H1 (cell line): ENCODE data around the gene UROS. TPM values are rescaled to one million over a fixed set of nuclear protein-coding genes. Genes with fewer than 3 reads are reported as not detected.

Source experiments
- CTCF ChIA-PET: fragments of 300-600 bp; sonication (Branson Sonifier 250); formaldehyde crosslinking; loops from one replicate; lab custom pipeline; 2021; ENCODE audit not compliant: partially characterized antibody; lab: Charles Lee
- POLR2A ChIA-PET: fragments of 300-600 bp; sonication (Branson Sonifier 250); formaldehyde crosslinking; loops from one replicate; lab custom pipeline; 2021; ENCODE audit warnings: inconsistent platforms; ENCODE audit not compliant: partially characterized antibody; lab: Charles Lee
- DNase-seq, 2 experiments: peaks; one replicate each; pipeline versions ENCODE4 v3.0.0 to v3.0.0-alpha.2; 2010 to 2022; ENCODE audit warnings: low spot score in 2 of 2, low read depth in 1 of 2, mixed read lengths in 1 of 2
- FAIRE-seq: peaks from 2 replicates; lab custom pipeline; 2011; peaks lifted over from hg19 to GRCh38; lab: Jason Lieb, UNC
- H2AFZ ChIP-seq: 2 replicates; pipeline ENCODE4 v1.8.1; 2012; ENCODE audit warnings: low read length, inconsistent platforms
- H2AK5ac ChIP-seq: 2 replicates; pipeline ENCODE4 v1.6.1; 2013; ENCODE audit warnings: low read depth, low read length
- H2BK120ac ChIP-seq: replicated peaks from 2 replicates; pipeline ENCODE3; 2013; ENCODE audit warnings: low read depth, low read length, inconsistent platforms
- H2BK12ac ChIP-seq: 2 replicates; pipeline ENCODE4 v1.6.1; 2013; ENCODE audit warnings: low read depth, low read length
- H2BK15ac ChIP-seq: 2 replicates; pipeline ENCODE4 v1.6.1; 2013; ENCODE audit warnings: low read length
- H2BK20ac ChIP-seq: 2 replicates; pipeline ENCODE4 v1.6.1; 2013; ENCODE audit warnings: low read length
- H2BK5ac ChIP-seq: 2 replicates; pipeline ENCODE4 v1.6.1; 2013; ENCODE audit warnings: low read depth, low read length
- H3K14ac ChIP-seq: 2 replicates; pipeline ENCODE4 v1.6.1; 2013; ENCODE audit warnings: inconsistent platforms; ENCODE audit not compliant: insufficient read length
- H3K18ac ChIP-seq: 2 replicates; pipeline ENCODE4 v1.6.1; 2013; ENCODE audit warnings: low read length; ENCODE audit errors: extremely low read depth
- H3K23ac ChIP-seq: 2 replicates; pipeline ENCODE4 v1.6.1; 2013; ENCODE audit warnings: inconsistent platforms; ENCODE audit not compliant: insufficient read length
- H3K23me2 ChIP-seq: 2 replicates; pipeline ENCODE4 v1.6.1; 2013; ENCODE audit warnings: low read depth, low read length
- H3K27ac ChIP-seq: 2 replicates; pipeline ENCODE4 v1.6.1; 2011; ENCODE audit warnings: low read depth, low read length, inconsistent platforms
- H3K27me3 ChIP-seq, 4 experiments: replicated peaks in 1 of 4; 1 replicate in 1 of 4; 2 replicates in 3 of 4; pipeline versions ENCODE4 v1.6.1 to v1.8.1; 2011 to 2013; ENCODE audit warnings: low read length in 3 of 4, mild to moderate bottlenecking in 3 of 4, inconsistent platforms in 2 of 4, mixed read lengths in 2 of 4, moderate library complexity in 1 of 4; ENCODE audit not compliant: control insufficient read depth in 3 of 4, insufficient read depth in 3 of 4; ENCODE audit errors: extremely low read depth in 1 of 4
- H3K36me3 ChIP-seq, 4 experiments: 2 replicates each; pipeline versions ENCODE4 v1.6.1 to v1.8.1; 2011 to 2013; ENCODE audit warnings: mild to moderate bottlenecking in 4 of 4, low read length in 3 of 4, moderate library complexity in 2 of 4, control low read depth in 1 of 4, inconsistent platforms in 1 of 4; ENCODE audit not compliant: insufficient read depth in 4 of 4, control insufficient read depth in 2 of 4
- H3K4ac ChIP-seq: replicated peaks from 2 replicates; pipeline ENCODE3; 2013; ENCODE audit warnings: low read length, low read depth, mixed read lengths, inconsistent platforms; ENCODE audit not compliant: insufficient read length
- H3K4me1 ChIP-seq, 4 experiments: replicated peaks in 1 of 4; 1 replicate in 1 of 4; 2 replicates in 3 of 4; pipeline versions ENCODE4 v1.6.1 to v1.8.1; 2011 to 2013; ENCODE audit warnings: low read length in 3 of 4, inconsistent platforms in 2 of 4, mixed read lengths in 1 of 4; ENCODE audit not compliant: insufficient read depth in 4 of 4, control insufficient read depth in 3 of 4
- H3K4me2 ChIP-seq, 2 experiments: 2 replicates each; pipeline versions ENCODE4 v1.6.1 to v1.8.1; 2011 to 2013; ENCODE audit warnings: low read depth in 2 of 2, low read length in 2 of 2, control low read depth in 1 of 2, inconsistent platforms in 1 of 2, mild to moderate bottlenecking in 1 of 2; ENCODE audit not compliant: insufficient read depth in 1 of 2
- H3K4me3 ChIP-seq, 4 experiments: fragments of 200-600, 300-600 bp in 1 of 4; sonication (generic), shearing (Covaris generic), sonication (Bioruptor Twin) in 1 of 4; 2 replicates each; pipeline versions ENCODE4 v1.5.1 to v1.8.1; 2011 to 2016; ENCODE audit warnings: low read length in 4 of 4, low read depth in 3 of 4, control low read depth in 2 of 4, inconsistent platforms in 2 of 4, mild to moderate bottlenecking in 2 of 4, mixed read lengths in 1 of 4, moderate library complexity in 1 of 4; ENCODE audit not compliant: insufficient read depth in 2 of 4; ENCODE audit errors: extremely low read depth in 1 of 4
- H3K56ac ChIP-seq: replicated peaks from 2 replicates; pipeline ENCODE3; 2013; ENCODE audit warnings: low read depth, mild to moderate bottlenecking, mixed read lengths, low read length, inconsistent platforms; ENCODE audit not compliant: insufficient read length
- H3K79me1 ChIP-seq: 2 replicates; pipeline ENCODE4 v1.6.1; 2013; ENCODE audit warnings: low read depth, low read length, control low read depth
- H3K79me2 ChIP-seq, 2 experiments: 2 replicates each; pipeline versions ENCODE4 v1.6.1 to v1.8.1; 2012 to 2013; ENCODE audit warnings: low read length in 2 of 2, mild to moderate bottlenecking in 2 of 2, inconsistent platforms in 1 of 2; ENCODE audit not compliant: insufficient read depth in 2 of 2, control insufficient read depth in 1 of 2
- H3K9ac ChIP-seq, 4 experiments: replicated peaks in 1 of 4; 1 replicate in 1 of 4; 2 replicates in 3 of 4; pipeline versions ENCODE4 v1.6.1 to v1.8.1; 2011 to 2013; ENCODE audit warnings: low read depth in 3 of 4, low read length in 3 of 4, control low read depth in 2 of 4, mild to moderate bottlenecking in 2 of 4, moderate library complexity in 2 of 4, inconsistent platforms in 1 of 4; ENCODE audit errors: extremely low read depth in 1 of 4
- H3K9me3 ChIP-seq, 2 experiments: 2 replicates each; pipeline versions ENCODE4 v1.6.1 to v1.8.1; 2012 to 2013; ENCODE audit warnings: mild to moderate bottlenecking in 2 of 2, moderate library complexity in 2 of 2, control low read depth in 1 of 2, inconsistent platforms in 1 of 2, low read depth in 1 of 2, low read length in 1 of 2, mixed read lengths in 1 of 2; ENCODE audit not compliant: insufficient read depth in 2 of 2
- H4K20me1 ChIP-seq, 2 experiments: replicated peaks in 1 of 2; 2 replicates each; pipeline versions ENCODE3 to v1.8.1; 2011 to 2013; ENCODE audit warnings: inconsistent platforms in 2 of 2, low read length in 2 of 2, mild to moderate bottlenecking in 1 of 2; ENCODE audit not compliant: insufficient read depth in 2 of 2, control insufficient read depth in 1 of 2
- H4K5ac ChIP-seq: 2 replicates; pipeline ENCODE4 v1.6.1; 2013; ENCODE audit warnings: low read length, low read depth, mixed read lengths, inconsistent platforms; ENCODE audit not compliant: insufficient read length
- H4K8ac ChIP-seq: 2 replicates; pipeline ENCODE4 v1.8.0; 2013; ENCODE audit warnings: mild to moderate bottlenecking, moderate library complexity, low read length, inconsistent platforms; ENCODE audit not compliant: insufficient read depth; ENCODE audit errors: extremely low read depth
- H4K91ac ChIP-seq: replicated peaks from 2 replicates; pipeline ENCODE3; 2013; ENCODE audit warnings: low read length, mixed read lengths, inconsistent platforms; ENCODE audit not compliant: insufficient read length
- GABPA ChIP-seq: IDR thresholded peaks from 2 replicates; pipeline ENCODE4 v1.6.1; 2011; ENCODE audit warnings: mild to moderate bottlenecking, low read length, moderate library complexity, borderline replicate concordance; ENCODE audit not compliant: insufficient read depth
- NANOG ChIP-seq: IDR thresholded peaks from 2 replicates; pipeline ENCODE4 v1.6.1; 2011; ENCODE audit warnings: low read length, low read depth, mild to moderate bottlenecking, inconsistent platforms; ENCODE audit not compliant: insufficient read depth, poor library complexity, severe bottlenecking
- RXRA ChIP-seq: IDR thresholded peaks from 2 replicates; pipeline ENCODE4 v1.6.1; 2011; ENCODE audit warnings: low read depth, mild to moderate bottlenecking, low read length, moderate library complexity; ENCODE audit not compliant: insufficient read depth
- SIRT6 ChIP-seq: IDR thresholded peaks from one replicate; pipeline ENCODE4 v1.7.1; 2012; ENCODE audit warnings: low read length, inconsistent platforms
- SIX5 ChIP-seq: IDR thresholded peaks from 2 replicates; pipeline ENCODE4 v1.6.1; 2011; ENCODE audit warnings: mild to moderate bottlenecking, low read depth, low read length
- WGBS, 2 experiments: shearing (Covaris generic) in 1 of 2; methylation state at CpG; one replicate each; pipeline versions ENCODE4 v1.1.6 to v1.1.7; 2013 to 2015; ENCODE audit warnings: low lambda C conversion rate in 2 of 2, mixed read lengths in 2 of 2, inconsistent platforms in 1 of 2, low coverage in 1 of 2, missing lambda C conversion rate in 1 of 2; ENCODE audit not compliant: insufficient replicate concordance in 2 of 2, insufficient coverage in 1 of 2, insufficient read length in 1 of 2; ENCODE audit errors: extremely low coverage in 1 of 2, missing lambda C conversion rate in 1 of 2; 5-methylcytosine and 5-hydroxymethylcytosine counted together
- polyA plus RNA-seq, 7 experiments: library from polyadenylated mRNA; depleted of rRNA in 3 of 7; stranded (reverse) in 5 of 7; unstranded in 2 of 7; fragments of >200 nt in 5 of 7; fragments of 200-250 nt in 2 of 7; gene quantifications; 1 replicate in 5 of 7; 2 replicates in 1 of 7; 4 replicates in 1 of 7; pipeline versions ENCODE4 v1.2.1 to v1.2.3, GENCODE V29; 2011 to 2013; ENCODE audit warnings: missing spikeins in 2 of 7, mixed read lengths in 2 of 7
- total RNA-seq: library from RNA; stranded (reverse); fragmentation: NEBNext Ultra II Directional; extraction: Animal tissue kit (Norgen Biotek cat#: 25700); gene quantifications from 2 replicates; pipeline ENCODE4 v1.2.1, GENCODE V29; 2021

Gene UROS
- total and polyA plus RNA-seq, 2 of the 8 experiments (the other 6 are each of a cell fraction or from before 2014, with no cell fraction given), result 45.6 to 58.0 TPM

- WGBS, 2 experiments, result 100% methylated on average over 2 of the region's 2 CpGs; no CpG with 5 or more reads in 1 of the 2 experiments
- TF ChIP-seq SIRT6 (no peak), NANOG (no peak), GABPA (no peak), RXRA (no peak), SIX5 (no peak)
- TF ChIP-seq, all 59 proteins: peak for 0
- Histone ChIP-seq H3K79me2 (no peaks in the 10 kb centered on the region), H3K4me3 (no peak overlapping the region), H4K5ac (no peak overlapping the region), H2BK120ac (no peak overlapping the region), H3K4me2 (no peak overlapping the region), H3K27ac (no peak overlapping the region), H2BK5ac (no peak overlapping the region), H2BK15ac (no peak overlapping the region), H3K9me3 (no peaks in the 10 kb centered on the region), H3K14ac (no peak overlapping the region), H3K27me3 (no peaks in the 10 kb centered on the region), H3K4ac (no peak overlapping the region), H2AFZ (no peak overlapping the region), H3K79me1 (no peaks in the 10 kb centered on the region), H4K20me1 (peaks cover 2% of the 10 kb centered on the region in 2 experiments), H3K36me3 (peaks cover 2 to 26% (median 9%) of the 10 kb centered on the region in 4 experiments; a peak in 7 of 8 replicates), H2BK20ac (no peak overlapping the region), H2BK12ac (no peak overlapping the region), H3K23me2 (no peaks in the 10 kb centered on the region), H3K4me1 (no peaks in the 10 kb centered on the region), H4K91ac (no peak overlapping the region), H3K56ac (no peak overlapping the region), H2AK5ac (no peak overlapping the region), H4K8ac (no peak overlapping the region), H3K9ac (no peak overlapping the region), H3K18ac (no peak overlapping the region), H3K23ac (no peak overlapping the region)
- FAIRE-seq (no peak), DNase-seq (no peak)
- ChIA-PET CTCF (interaction anchor here (0.9 to 1.8 kb wide), 4 partner anchors 9 to 1407 kb away, joined by 4 to 7 read pairs (median 4); no protein-coding TSS in a partner anchor), POLR2A (interaction anchor here (1.6 kb wide), 1 partner anchor 14 kb away, joined by 4 read pairs; no protein-coding TSS in a partner anchor)
Measured at GRCh38 chr10:125795128-125795527, 27.9 kb downstream of the UROS start.
